ENCODE measurements around the gene NPY.

GRCh38 chr7:24307326-24307725, 23.3 kb downstream of the NPY start:
- TF ChIP-seq CTCF (IDR thresholded peaks at IDR 0.05 in 2 of 3, conservative IDR thresholded peaks at IDR 0.05 in 1 of 3; ENCODE audit: borderline replicate concordance in 1 of 3, insufficient read depth in 1 of 3, low read depth in 2 of 3, low read length in 2 of 3): no peak
- no peak for TF ChIP-seq EZH2 (IDR thresholded peaks at IDR 0.05)
- TF ChIP-seq EZH2phosphoT487 (IDR thresholded peaks at IDR 0.05; ENCODE audit: borderline replicate concordance): no peak
- TF ChIP-seq SIN3A (IDR thresholded peaks at IDR 0.05; ENCODE audit: low read depth): no peak
- no peak for TF ChIP-seq RAD21 (IDR thresholded peaks at IDR 0.05; ENCODE audit: low read depth)
- TF ChIP-seq CEBPB (IDR thresholded peaks at IDR 0.05; ENCODE audit: low read depth): no peak
- no peak for TF ChIP-seq SRF (IDR thresholded peaks at IDR 0.05; ENCODE audit: low read depth)
- no peak for TF ChIP-seq SP1 (IDR thresholded peaks at IDR 0.05; ENCODE audit: low read depth)
- no peak for TF ChIP-seq ATF3 (IDR thresholded peaks at IDR 0.05)
- TF ChIP-seq POLR2AphosphoS5 (IDR thresholded peaks at IDR 0.05; ENCODE audit: low read depth, low read length): no peak
- TF ChIP-seq ZBTB33 (IDR thresholded peaks at IDR 0.05; ENCODE audit: extremely low read depth, insufficient replicate concordance, low read length): no peak
- TF ChIP-seq POLR2A (IDR thresholded peaks at IDR 0.05; ENCODE audit: borderline replicate concordance, extremely low read depth, insufficient read depth, insufficient read length): no peak
